LHCN-M2 (cell line): ENCODE data around the gene CENPF. TPM values are rescaled to one million over a fixed set of nuclear protein-coding genes. Genes with fewer than 3 reads are reported as not detected.

Experiments
- DNase-seq: peaks from one replicate; pipeline ENCODE4 v3.0.0-alpha.2; 2012; ENCODE audit warnings: low read depth
- total RNA-seq: library from RNA; depleted of rRNA; stranded (reverse); fragments of >200 nt; gene quantifications from 2 replicates; pipeline ENCODE4 v1.2.3, GENCODE V29; 2014; rRNA removed

The CENPF gene
- total RNA-seq, 1 experiment from 2014 or later, result 222 TPM

DNA sequence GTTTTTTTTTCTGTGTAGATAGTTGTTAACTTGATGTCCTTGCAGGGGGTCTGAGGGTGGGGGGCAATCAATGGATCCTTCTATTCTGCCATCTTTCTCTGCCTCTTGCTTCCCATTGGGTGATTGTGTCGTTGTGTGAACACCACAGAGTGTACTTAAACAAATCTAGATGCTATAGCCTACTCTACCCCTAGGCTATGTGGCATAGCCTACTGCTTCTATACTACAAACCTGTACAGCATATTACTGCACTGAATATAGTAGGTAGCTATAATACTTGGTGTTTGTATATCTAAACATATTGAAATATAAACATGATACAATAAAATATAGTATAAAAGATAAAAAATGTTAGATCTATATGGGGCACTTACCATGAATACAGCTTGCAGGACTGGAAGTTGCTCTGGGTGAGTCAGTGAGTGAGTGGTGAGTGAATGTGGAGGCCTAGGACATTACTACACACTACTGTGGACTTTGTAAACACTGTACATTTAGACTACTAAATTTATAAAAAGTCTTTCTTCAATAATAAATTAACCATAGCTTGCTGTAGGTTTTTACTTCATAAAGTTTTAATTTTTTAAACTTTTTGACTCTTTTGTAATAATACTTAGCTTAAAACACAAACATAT is 105.4 kb downstream of the CENPF start:
- no peak for DNase-seq

DNA sequence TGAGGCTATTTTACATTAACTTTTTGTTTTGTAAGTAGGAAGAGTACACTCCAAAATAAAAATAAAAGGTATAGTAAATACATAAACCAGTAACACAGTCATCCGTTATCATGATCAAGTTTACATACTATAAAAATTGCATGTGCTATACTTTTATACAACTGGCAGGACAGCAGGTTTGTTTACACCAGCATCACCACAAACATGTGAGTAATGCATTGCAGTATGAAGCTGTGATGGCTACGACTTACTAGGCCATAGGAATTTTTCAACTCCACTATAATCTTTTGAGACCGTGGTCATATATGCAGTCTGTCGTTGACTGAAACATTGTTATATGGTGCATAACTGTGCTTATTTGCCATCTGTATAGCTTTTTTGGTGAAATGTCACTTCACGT is 106.2 kb downstream of the CENPF start:
- DNase-seq, result no peak

DNA sequence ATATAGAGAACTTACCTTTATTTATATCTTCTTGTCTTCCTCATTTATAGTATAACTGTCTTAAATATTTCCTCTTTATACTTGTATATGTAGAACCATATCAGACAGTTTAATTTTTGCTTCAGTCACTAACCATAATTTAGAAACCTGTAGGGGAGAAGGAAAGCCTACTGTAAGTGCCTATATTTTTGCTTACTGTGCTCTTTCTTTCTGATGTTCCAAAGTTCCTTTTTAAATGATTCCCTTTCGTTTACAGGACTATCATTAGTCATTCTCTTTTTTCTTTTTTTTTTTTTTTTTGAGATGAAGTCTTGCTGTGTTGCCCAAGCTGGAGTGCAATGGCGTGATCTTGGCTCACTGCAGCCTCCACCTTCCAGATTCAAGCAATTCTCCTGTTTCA is 109.7 kb downstream of the CENPF start:
- no peak for DNase-seq

Other genes starting within 250 kb of the CENPF start
- 40.1 and 47.7 TPM in 2 replicates for gene PTPN14, start 51.6 kb upstream of the CENPF start, total RNA-seq